H9 (cell line): ENCODE measurements around the gene SLC35B1. TPM values are rescaled to one million over a fixed set of nuclear protein-coding genes. Genes with fewer than 3 reads are reported as not detected.

Experiments used
- DNase-seq: peaks from one replicate; pipeline ENCODE4 v3.0.0-alpha.2; 2017
- H2AFZ ChIP-seq: one replicate; pipeline ENCODE4 v1.6.1; 2013; ENCODE audit warnings: mild to moderate bottlenecking, low read length, control low read depth, moderate library complexity
- H2AK5ac ChIP-seq: 2 replicates; pipeline ENCODE4 v1.6.1; 2013; ENCODE audit warnings: low read length, control low read depth, mixed read lengths; ENCODE audit not compliant: insufficient read length
- H2BK120ac ChIP-seq: one replicate; pipeline ENCODE4 v1.6.1; 2013; ENCODE audit warnings: low read depth, mild to moderate bottlenecking, low read length, control low read depth, inconsistent platforms; ENCODE audit not compliant: poor library complexity, severe bottlenecking
- H2BK12ac ChIP-seq: 2 replicates; pipeline ENCODE4 v1.6.1; 2013; ENCODE audit warnings: low read length, control low read depth, mixed read lengths, low read depth; ENCODE audit not compliant: insufficient read length
- H2BK15ac ChIP-seq: 2 replicates; pipeline ENCODE4 v1.6.1; 2013; ENCODE audit warnings: low read depth, low read length, control low read depth
- H2BK20ac ChIP-seq: one replicate; pipeline ENCODE4 v1.6.1; 2013; ENCODE audit warnings: low read depth, mild to moderate bottlenecking, low read length, control low read depth, inconsistent platforms; ENCODE audit not compliant: poor library complexity, severe bottlenecking
- H2BK5ac ChIP-seq: 2 replicates; pipeline ENCODE4 v1.6.1; 2013; ENCODE audit warnings: low read length, control low read depth, mixed read lengths; ENCODE audit not compliant: insufficient read length
- H3K14ac ChIP-seq: 2 replicates; pipeline ENCODE4 v1.6.1; 2013; ENCODE audit warnings: low read length, control low read depth; ENCODE audit not compliant: insufficient read depth
- H3K18ac ChIP-seq: 2 replicates; pipeline ENCODE4 v1.6.1; 2013; ENCODE audit warnings: low read depth, mild to moderate bottlenecking, mixed read lengths, low read length, control low read depth; ENCODE audit not compliant: insufficient read length
- H3K23ac ChIP-seq: 2 replicates; pipeline ENCODE4 v1.6.1; 2013; ENCODE audit warnings: low read length, control low read depth, mixed read lengths, low read depth; ENCODE audit not compliant: insufficient read length
- H3K23me2 ChIP-seq: 2 replicates; pipeline ENCODE4 v1.6.1; 2013; ENCODE audit warnings: low read depth, mild to moderate bottlenecking, mixed read lengths, low read length, control low read depth; ENCODE audit not compliant: insufficient read length, poor library complexity, severe bottlenecking
- H3K27ac ChIP-seq: 2 replicates; pipeline ENCODE4 v1.5.1; 2013; ENCODE audit warnings: low read length, control low read depth, mixed read lengths, low read depth; ENCODE audit not compliant: insufficient read length
- H3K27me3 ChIP-seq: 2 replicates; pipeline ENCODE4 v1.6.1; 2013; ENCODE audit warnings: low read length, control low read depth, inconsistent platforms; ENCODE audit not compliant: insufficient read depth
- H3K4ac ChIP-seq: 2 replicates; pipeline ENCODE4 v1.6.1; 2013; ENCODE audit warnings: low read depth, mild to moderate bottlenecking, control low read depth, inconsistent platforms, low read length, moderate library complexity
- H3K4me1 ChIP-seq: 2 replicates; pipeline ENCODE4 v1.6.1; 2013; ENCODE audit warnings: low read length, control low read depth, inconsistent platforms; ENCODE audit not compliant: insufficient read depth
- H3K4me2 ChIP-seq: 2 replicates; pipeline ENCODE4 v1.6.1; 2013; ENCODE audit warnings: low read length, control low read depth, mixed read lengths; ENCODE audit not compliant: insufficient read length, insufficient read depth
- H3K56ac ChIP-seq: 2 replicates; pipeline ENCODE4 v1.6.1; 2013; ENCODE audit warnings: low read depth, mild to moderate bottlenecking, mixed read lengths, low read length, control low read depth; ENCODE audit not compliant: insufficient read length
- H3K79me1 ChIP-seq: 2 replicates; pipeline ENCODE4 v1.6.1; 2013; ENCODE audit warnings: low read depth, mild to moderate bottlenecking, moderate library complexity, low read length, control low read depth, inconsistent platforms; ENCODE audit not compliant: insufficient read depth, poor library complexity, severe bottlenecking
- H3K79me2 ChIP-seq: 2 replicates; pipeline ENCODE4 v1.6.1; 2013; ENCODE audit warnings: low read length, control low read depth, inconsistent platforms; ENCODE audit not compliant: insufficient read depth
- H3K9ac ChIP-seq: 2 replicates; pipeline ENCODE4 v1.6.1; 2013; ENCODE audit warnings: low read length, control low read depth, mixed read lengths; ENCODE audit not compliant: insufficient read length; ENCODE audit errors: extremely low read depth
- H3K9me3 ChIP-seq: one replicate; pipeline ENCODE4 v1.6.1; 2013; ENCODE audit warnings: low read depth, low read length, inconsistent platforms; ENCODE audit not compliant: control insufficient read depth
- H3T11ph ChIP-seq: one replicate; pipeline ENCODE4 v1.6.1; 2013; ENCODE audit warnings: mild to moderate bottlenecking, low read length, control low read depth, inconsistent platforms
- H4K20me1 ChIP-seq: one replicate; pipeline ENCODE4 v1.6.1; 2013; ENCODE audit not compliant: control insufficient read depth, insufficient read length, insufficient read depth
- H4K5ac ChIP-seq: 2 replicates; pipeline ENCODE4 v1.6.1; 2013; ENCODE audit warnings: low read depth, mild to moderate bottlenecking, mixed read lengths, low read length, control low read depth; ENCODE audit not compliant: insufficient read length
- H4K8ac ChIP-seq: replicated peaks from 2 replicates; pipeline ENCODE4 v1.6.1; 2013; ENCODE audit warnings: low read length, control low read depth, mixed read lengths, low read depth; ENCODE audit not compliant: insufficient read length
- H4K91ac ChIP-seq: 2 replicates; pipeline ENCODE4 v1.6.1; 2013; ENCODE audit warnings: low read depth, mild to moderate bottlenecking, moderate library complexity, mixed read lengths, low read length, control low read depth; ENCODE audit not compliant: insufficient read length
- H3K27ac Mint-ChIP-seq, 3 experiments: 2 replicates in 2 of 3; 3 replicates in 1 of 3; pipeline ENCODE4 v1.8.0; 2020 to 2021; ENCODE audit warnings: mixed read lengths in 3 of 3, mild to moderate bottlenecking in 1 of 3, moderate library complexity in 1 of 3
- H3K27me3 Mint-ChIP-seq: 2 replicates; pipeline ENCODE4 v1.8.0; 2021; ENCODE audit warnings: low read depth, mild to moderate bottlenecking, moderate library complexity, mixed read lengths
- H3K36me3 Mint-ChIP-seq, 3 experiments: 2 replicates in 2 of 3; 3 replicates in 1 of 3; pipeline ENCODE4 v1.8.0; 2020 to 2021; ENCODE audit warnings: low read depth in 3 of 3, mixed read lengths in 3 of 3; ENCODE audit not compliant: insufficient read depth in 1 of 3
- H3K4me1 Mint-ChIP-seq, 2 experiments: 2 replicates each; pipeline ENCODE4 v1.8.0; 2020; ENCODE audit warnings: mixed read lengths in 2 of 2
- H3K4me3 Mint-ChIP-seq, 2 experiments: 2 replicates in 1 of 2; 3 replicates in 1 of 2; pipeline ENCODE4 v1.8.0; 2020 to 2021; ENCODE audit warnings: mild to moderate bottlenecking in 2 of 2, mixed read lengths in 2 of 2, moderate library complexity in 1 of 2
- H3K9me3 Mint-ChIP-seq, 2 experiments: 2 replicates in 1 of 2; 3 replicates in 1 of 2; pipeline ENCODE4 v1.8.0; 2020; ENCODE audit warnings: mild to moderate bottlenecking in 2 of 2, mixed read lengths in 2 of 2, moderate library complexity in 1 of 2
- CTCF ChIP-seq: fragments of 200-600 bp; sonication (generic); conservative IDR thresholded peaks from 3 replicates; pipeline ENCODE4 v1.8.0; 2021; ENCODE audit warnings: antibody characterized with exemption, mild to moderate bottlenecking
- WGBS: extraction: QIAGEN DNeasy Blood & Tissue Kit; methylation state at CpG from one replicate; pipeline ENCODE4 v1.1.7; 2013; ENCODE audit warnings: missing lambda C conversion rate, low lambda C conversion rate, mixed read lengths; ENCODE audit not compliant: insufficient read length; ENCODE audit errors: extremely low coverage; 5-methylcytosine and 5-hydroxymethylcytosine counted together
- total RNA-seq: library from RNA; stranded (reverse); gene quantifications from 2 replicates; pipeline ENCODE4 v1.2.1, GENCODE V29; 2021

The SLC35B1 gene
- total RNA-seq, 1 experiment from 2014 or later, result 58.9 TPM

DNA sequence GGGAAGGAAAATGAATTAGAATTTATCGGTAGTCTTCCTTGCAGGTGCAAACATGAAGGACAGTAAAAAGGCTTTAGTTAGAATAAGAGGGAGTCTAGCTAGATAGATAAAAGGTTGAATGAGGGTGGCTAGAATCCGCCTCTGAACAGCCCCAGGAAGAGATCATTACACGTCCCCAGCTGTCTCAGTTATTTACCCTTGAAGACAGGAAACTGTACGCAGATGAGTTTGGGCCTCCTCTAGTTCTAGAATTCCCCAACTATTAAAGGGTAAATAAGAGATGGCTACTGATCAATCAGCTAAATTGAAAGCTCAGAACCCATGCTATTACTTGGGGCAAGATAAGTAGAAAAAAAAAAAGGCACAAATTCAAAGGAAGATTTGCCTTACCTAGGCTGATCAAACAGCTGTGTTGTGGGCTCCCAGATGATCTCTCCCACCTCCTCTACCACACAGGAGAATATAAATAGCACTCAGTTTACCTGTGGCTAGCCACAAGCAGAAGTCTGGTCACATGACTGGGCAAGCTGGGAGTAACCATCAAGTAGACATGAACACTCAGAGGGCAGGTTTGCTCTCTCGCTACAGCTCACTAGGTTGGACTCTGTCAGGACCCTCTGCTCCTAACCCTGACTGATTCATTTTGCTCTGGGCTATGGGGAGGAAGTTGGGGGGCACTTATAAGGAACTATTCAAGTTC is 39.2 kb upstream of the SLC35B1 start:
- no peak overlapping the region for H3K56ac ChIP-seq
- no peak overlapping the region for H2BK12ac ChIP-seq
- Mint-ChIP-seq H3K9me3 (no peaks in the 10 kb centered on the region), H3K4me3 (no peak overlapping the region), H3K27me3 (no peaks in the 10 kb centered on the region), H3K36me3 (peaks cover 1 to 12% (median 4%) of the 10 kb centered on the region in 3 experiments; a peak in 4 of 7 replicates), H3K27ac (peak overlapping the region in 2 of 3 experiments; percentile 45 to 84; a peak in 4 of 7 replicates), H3K4me1 (peaks cover 0 to 12% of the 10 kb centered on the region in 2 experiments; a peak in 2 of 4 replicates)
- no peak overlapping the region for H3T11ph ChIP-seq
- no peak overlapping the region for H2AFZ ChIP-seq
- no peaks in the 10 kb centered on the region for H4K20me1 ChIP-seq
- H2BK120ac ChIP-seq, result no peak overlapping the region
- no peaks in the 10 kb centered on the region for H3K27me3 ChIP-seq
- no peak overlapping the region for H4K8ac ChIP-seq
- no peak overlapping the region for H3K4me2 ChIP-seq
- H2BK5ac ChIP-seq, result peak overlapping the region; percentile 39
- peaks cover 11% of the 10 kb centered on the region for H3K79me1 ChIP-seq
- no peak overlapping the region for H3K18ac ChIP-seq
- no peak overlapping the region for H4K91ac ChIP-seq
- no peak overlapping the region for H3K23ac ChIP-seq
- no peak overlapping the region for H3K14ac ChIP-seq
- no peak overlapping the region for H3K4ac ChIP-seq
- H3K79me2 ChIP-seq, result no peaks in the 10 kb centered on the region; the same call in 1 of the 2 replicates
- H2BK15ac ChIP-seq, result no peak overlapping the region
- H3K4me1 ChIP-seq, result peaks cover 4% of the 10 kb centered on the region; the same call in 1 of the 2 replicates
- no peak for TF ChIP-seq CTCF
- H3K9me3 ChIP-seq, result no peaks in the 10 kb centered on the region
- no peak for DNase-seq
- no peak overlapping the region for H3K27ac ChIP-seq
- H3K9ac ChIP-seq, result no peak overlapping the region
- no peaks in the 10 kb centered on the region for H3K23me2 ChIP-seq
- no peak overlapping the region for H4K5ac ChIP-seq
- H2BK20ac ChIP-seq, result no peak overlapping the region
- no peak overlapping the region for H2AK5ac ChIP-seq
- WGBS, result no CpG with 5 or more reads among the region's 5 CpGs
